GM12878 (cell line): ENCODE measurements around the gene KPNA5. TPM values are rescaled to one million over a fixed set of nuclear protein-coding genes. Genes with fewer than 3 reads are reported as not detected.
A peak's percentile ranks its signal among the peaks of the same experiment; 100 is the strongest.

Experiments
- CBFB ChIP-seq: IDR thresholded peaks from 2 replicates; pipeline ENCODE4 v1.6.1; 2016; ENCODE audit warnings: antibody characterized with exemption, low read depth
- CEBPB ChIP-seq, 2 experiments: fragments of 150-350 bp in 1 of 2; IDR thresholded peaks; 2 replicates each; pipeline ENCODE4 v1.6.1; 2012 to 2014; ENCODE audit warnings: low read depth in 2 of 2, low read length in 2 of 2, borderline replicate concordance in 1 of 2, inconsistent platforms in 1 of 2
- CREB1 ChIP-seq: IDR thresholded peaks from 2 replicates; pipeline ENCODE4 v1.6.1; 2012; ENCODE audit warnings: low read depth, mild to moderate bottlenecking, inconsistent platforms
- CTCF ChIP-seq, 3 experiments: IDR thresholded peaks in 2 of 3; conservative IDR thresholded peaks in 1 of 3; 2 replicates each; pipeline ENCODE4 v1.5.1; 2011; ENCODE audit warnings: low read depth in 3 of 3, low read length in 3 of 3, mild to moderate bottlenecking in 3 of 3, control low read depth in 2 of 3, moderate library complexity in 2 of 3, inconsistent platforms in 1 of 3, mixed read lengths in 1 of 3; ENCODE audit not compliant: control insufficient read depth in 2 of 3, insufficient read depth in 1 of 3; ENCODE audit errors: extremely low read depth in 1 of 3
- ESRRA ChIP-seq: IDR thresholded peaks from 2 replicates; pipeline ENCODE4 v1.6.1; 2012; ENCODE audit warnings: mild to moderate bottlenecking, low read length, improper control_type of control experiment
- ETV6 ChIP-seq, 2 experiments: fragments of 450-650 bp in 1 of 2; IDR thresholded peaks in 1 of 2; conservative IDR thresholded peaks in 1 of 2; 2 replicates each; pipeline ENCODE4 v1.6.1; 2014; ENCODE audit warnings: antibody characterized with exemption in 1 of 2, borderline replicate concordance in 1 of 2, low read depth in 1 of 2, mild to moderate bottlenecking in 1 of 2, moderate library complexity in 1 of 2
- MTA2 ChIP-seq: fragments of 450-650 bp; IDR thresholded peaks from 2 replicates; pipeline ENCODE4 v1.6.1; 2016; ENCODE audit warnings: low read depth, mild to moderate bottlenecking, moderate library complexity
- MYC ChIP-seq: IDR thresholded peaks from 2 replicates; pipeline ENCODE4 v1.6.1; 2011; ENCODE audit warnings: mild to moderate bottlenecking, low read length, moderate library complexity, inconsistent platforms; ENCODE audit not compliant: insufficient read depth, insufficient replicate concordance, insufficient read length, severe bottlenecking
- NFIC ChIP-seq: IDR thresholded peaks from 2 replicates; pipeline ENCODE4 v1.6.1; 2012; ENCODE audit warnings: low read depth, mild to moderate bottlenecking, inconsistent platforms, low read length, moderate library complexity
- NRF1 ChIP-seq: conservative IDR thresholded peaks from 2 replicates; pipeline ENCODE4 v1.6.1; 2011; ENCODE audit warnings: mild to moderate bottlenecking, low read depth, low read length, improper control_type of control experiment
- SMC3 ChIP-seq: IDR thresholded peaks from 2 replicates; pipeline ENCODE4 v1.6.1; 2011; ENCODE audit warnings: low read length, improper control_type of control experiment, borderline replicate concordance
- TAF1 ChIP-seq: IDR thresholded peaks from 2 replicates; pipeline ENCODE4 v1.6.1; 2011; ENCODE audit warnings: mild to moderate bottlenecking, low read depth, low read length, borderline replicate concordance
- TBL1XR1 ChIP-seq: IDR thresholded peaks from 2 replicates; pipeline ENCODE4 v1.6.1; 2012; ENCODE audit warnings: low read depth, low read length, improper control_type of control experiment
- ZBED1 ChIP-seq: IDR thresholded peaks from 2 replicates; pipeline ENCODE4 v1.6.1; 2016; ENCODE audit warnings: borderline replicate concordance
- ZBTB11 ChIP-seq: fragments of 450-650 bp; formaldehyde crosslinking; IDR thresholded peaks from 2 replicates; pipeline ENCODE4 v1.5.0; 2022; ENCODE audit warnings: mild to moderate bottlenecking, missing genetic modification characterization
- ZNF274 ChIP-seq: IDR thresholded peaks from one replicate; pipeline ENCODE4 v1.8.0; 2011; ENCODE audit not compliant: insufficient read length, insufficient read depth
- ZNF384 ChIP-seq: IDR thresholded peaks from 2 replicates; pipeline ENCODE4 v1.6.1; 2012; ENCODE audit warnings: low read depth, mild to moderate bottlenecking, low read length, improper control_type of control experiment, borderline replicate concordance
- polyA plus RNA-seq, 11 experiments: library from polyadenylated mRNA; depleted of rRNA in 4 of 11; unstranded in 6 of 11; stranded (reverse) in 5 of 11; fragments of >200 nt; fragmentation: Nextera tagmentation in 4 of 11; fragmentation: Illumina TruSeq in 1 of 11; extraction: Ambion mirVana in 4 of 11; extraction: Trizol in 1 of 11; gene quantifications; 1 replicate in 1 of 11; 2 replicates in 10 of 11; pipeline versions ENCODE4 v1.2.1 to v1.2.3, GENCODE V29; 2011 to 2016; ENCODE audit warnings: inconsistent platforms in 2 of 11, missing spikeins in 2 of 11, low read depth in 1 of 11
- total RNA-seq, 4 experiments: library from RNA; depleted of rRNA in 3 of 4; stranded (reverse); fragments of >200 nt in 3 of 4; fragmentation: Illumina TruSeq in 1 of 4; extraction: Trizol in 1 of 4; gene quantifications; 2 replicates each; pipeline versions ENCODE4 v1.2.1 to v1.2.3, GENCODE V29; 2013 to 2021
- TF ChIP-seq, protein P1 (sequence below): IDR thresholded peaks from 2 replicates; pipeline ENCODE4 v1.6.1; 2012; ENCODE audit warnings: mild to moderate bottlenecking, low read depth, low read length
- TF ChIP-seq, protein P2 (sequence below): IDR thresholded peaks from 2 replicates; pipeline ENCODE4 v1.6.1; 2012; ENCODE audit warnings: low read depth, low read length, improper control_type of control experiment

The KPNA5 gene
- total and polyA plus RNA-seq, 10 of the 15 experiments (the other 5 are each of a cell fraction or from before 2014, with no cell fraction given): 1.9 to 7.6 (median 4.5) TPM

DNA sequence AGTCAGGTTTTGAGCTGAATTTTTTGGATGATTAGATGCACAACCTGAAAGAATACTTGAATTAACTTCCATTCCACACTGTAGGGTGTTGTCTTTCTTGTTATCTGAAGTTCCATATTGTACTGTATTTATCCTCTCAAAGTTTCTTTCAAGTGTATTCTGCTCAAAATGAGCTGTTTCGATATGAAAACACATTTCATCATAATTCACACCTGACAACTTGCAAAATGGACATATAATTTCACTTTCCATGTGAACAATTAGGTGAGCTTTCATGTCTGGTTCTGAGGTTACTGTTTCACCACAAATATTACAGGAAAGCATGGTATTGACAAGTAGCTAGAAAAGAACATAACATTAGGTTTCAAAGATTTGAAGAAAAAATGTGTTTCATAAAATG, 14.1 kb upstream of the KPNA5 start (continued):
- no peak for TF ChIP-seq CTCF (IDR thresholded peaks at IDR 0.05 in 2 of 3, conservative IDR thresholded peaks at IDR 0.05 in 1 of 3; ENCODE audit: control insufficient read depth in 2 of 3, extremely low read depth in 1 of 3, insufficient read depth in 1 of 3, low read depth in 3 of 3, low read length in 3 of 3)
- TF ChIP-seq, protein P1, sequence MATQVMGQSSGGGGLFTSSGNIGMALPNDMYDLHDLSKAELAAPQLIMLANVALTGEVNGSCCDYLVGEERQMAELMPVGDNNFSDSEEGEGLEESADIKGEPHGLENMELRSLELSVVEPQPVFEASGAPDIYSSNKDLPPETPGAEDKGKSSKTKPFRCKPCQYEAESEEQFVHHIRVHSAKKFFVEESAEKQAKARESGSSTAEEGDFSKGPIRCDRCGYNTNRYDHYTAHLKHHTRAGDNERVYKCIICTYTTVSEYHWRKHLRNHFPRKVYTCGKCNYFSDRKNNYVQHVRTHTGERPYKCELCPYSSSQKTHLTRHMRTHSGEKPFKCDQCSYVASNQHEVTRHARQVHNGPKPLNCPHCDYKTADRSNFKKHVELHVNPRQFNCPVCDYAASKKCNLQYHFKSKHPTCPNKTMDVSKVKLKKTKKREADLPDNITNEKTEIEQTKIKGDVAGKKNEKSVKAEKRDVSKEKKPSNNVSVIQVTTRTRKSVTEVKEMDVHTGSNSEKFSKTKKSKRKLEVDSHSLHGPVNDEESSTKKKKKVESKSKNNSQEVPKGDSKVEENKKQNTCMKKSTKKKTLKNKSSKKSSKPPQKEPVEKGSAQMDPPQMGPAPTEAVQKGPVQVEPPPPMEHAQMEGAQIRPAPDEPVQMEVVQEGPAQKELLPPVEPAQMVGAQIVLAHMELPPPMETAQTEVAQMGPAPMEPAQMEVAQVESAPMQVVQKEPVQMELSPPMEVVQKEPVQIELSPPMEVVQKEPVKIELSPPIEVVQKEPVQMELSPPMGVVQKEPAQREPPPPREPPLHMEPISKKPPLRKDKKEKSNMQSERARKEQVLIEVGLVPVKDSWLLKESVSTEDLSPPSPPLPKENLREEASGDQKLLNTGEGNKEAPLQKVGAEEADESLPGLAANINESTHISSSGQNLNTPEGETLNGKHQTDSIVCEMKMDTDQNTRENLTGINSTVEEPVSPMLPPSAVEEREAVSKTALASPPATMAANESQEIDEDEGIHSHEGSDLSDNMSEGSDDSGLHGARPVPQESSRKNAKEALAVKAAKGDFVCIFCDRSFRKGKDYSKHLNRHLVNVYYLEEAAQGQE: no peak
- TF ChIP-seq ZBED1: no peak
- no peak for TF ChIP-seq MYC
- TF ChIP-seq ZNF274: no peak
- TF ChIP-seq, protein P2, sequence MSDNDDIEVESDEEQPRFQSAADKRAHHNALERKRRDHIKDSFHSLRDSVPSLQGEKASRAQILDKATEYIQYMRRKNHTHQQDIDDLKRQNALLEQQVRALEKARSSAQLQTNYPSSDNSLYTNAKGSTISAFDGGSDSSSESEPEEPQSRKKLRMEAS: no peak
- TF ChIP-seq NFIC: peak; percentile 68
- peak; percentile 96 for TF ChIP-seq MTA2
- no peak for TF ChIP-seq NRF1
- no peak for TF ChIP-seq TBL1XR1
- no peak for TF ChIP-seq TAF1
- TF ChIP-seq CBFB: 0 out of 2 replicates have a peak, but pooled peaks have one; percentile 53
- no peak for TF ChIP-seq ESRRA
- TF ChIP-seq CEBPB (IDR thresholded peaks at IDR 0.05; ENCODE audit: borderline replicate concordance in 1 of 2, low read depth in 2 of 2, low read length in 2 of 2): no peak
- TF ChIP-seq ZNF384: no peak
- no peak for TF ChIP-seq SMC3
- TF ChIP-seq ETV6 (conservative IDR thresholded peaks at IDR 0.05 in 1 of 2, IDR thresholded peaks at IDR 0.05 in 1 of 2; ENCODE audit: borderline replicate concordance in 1 of 2, low read depth in 1 of 2): peak in 1 of 2 experiments; percentile 33; a peak in 1 of 4 replicates
- 0 out of 2 replicates have a peak, but pooled peaks have one; percentile 32 for TF ChIP-seq CREB1
- no peak for TF ChIP-seq ZBTB11 (CRISPR knock-in tag)
